ENCODE data around the gene IFI44.

DNA sequence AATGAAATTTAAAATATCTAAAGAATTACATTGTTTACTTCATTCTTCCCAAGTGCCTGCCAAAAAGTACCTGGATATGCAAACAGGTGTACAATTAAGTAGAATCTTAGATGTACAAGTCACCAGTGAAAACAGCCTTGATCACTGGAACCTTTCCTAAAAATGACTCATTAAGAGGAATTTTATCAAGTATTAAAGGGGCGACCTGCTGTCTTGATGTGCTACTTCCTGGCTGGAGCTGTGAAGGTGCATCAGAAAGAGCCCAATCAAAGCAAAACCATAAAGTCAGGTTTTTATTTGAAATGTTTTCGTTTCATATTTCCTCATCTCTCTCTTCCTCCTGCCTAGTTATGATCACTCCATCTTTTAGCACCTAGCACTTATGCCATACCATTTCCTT, 33.4 kb downstream of the IFI44 start:
- TF ChIP-seq, protein P1, sequence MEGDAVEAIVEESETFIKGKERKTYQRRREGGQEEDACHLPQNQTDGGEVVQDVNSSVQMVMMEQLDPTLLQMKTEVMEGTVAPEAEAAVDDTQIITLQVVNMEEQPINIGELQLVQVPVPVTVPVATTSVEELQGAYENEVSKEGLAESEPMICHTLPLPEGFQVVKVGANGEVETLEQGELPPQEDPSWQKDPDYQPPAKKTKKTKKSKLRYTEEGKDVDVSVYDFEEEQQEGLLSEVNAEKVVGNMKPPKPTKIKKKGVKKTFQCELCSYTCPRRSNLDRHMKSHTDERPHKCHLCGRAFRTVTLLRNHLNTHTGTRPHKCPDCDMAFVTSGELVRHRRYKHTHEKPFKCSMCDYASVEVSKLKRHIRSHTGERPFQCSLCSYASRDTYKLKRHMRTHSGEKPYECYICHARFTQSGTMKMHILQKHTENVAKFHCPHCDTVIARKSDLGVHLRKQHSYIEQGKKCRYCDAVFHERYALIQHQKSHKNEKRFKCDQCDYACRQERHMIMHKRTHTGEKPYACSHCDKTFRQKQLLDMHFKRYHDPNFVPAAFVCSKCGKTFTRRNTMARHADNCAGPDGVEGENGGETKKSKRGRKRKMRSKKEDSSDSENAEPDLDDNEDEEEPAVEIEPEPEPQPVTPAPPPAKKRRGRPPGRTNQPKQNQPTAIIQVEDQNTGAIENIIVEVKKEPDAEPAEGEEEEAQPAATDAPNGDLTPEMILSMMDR (conservative IDR thresholded peaks at IDR 0.05 in 1 of 2, IDR thresholded peaks at IDR 0.05 in 1 of 2; ENCODE audit: low read depth in 1 of 2, low read length in 2 of 2), result no peak
- TF ChIP-seq EZH2 (IDR thresholded peaks at IDR 0.05; ENCODE audit: low read length, missing control alignments), result no peak
